CD1c-positive myeloid dendritic cell (primary cell): ENCODE data around the gene PRKAR1A.
A peak's percentile ranks its signal among the peaks of the same experiment; 100 is the strongest.

Source experiments
- DNase-seq: peaks from one replicate; pipeline ENCODE4 v3.0.0-alpha.2; 2016; ENCODE audit errors: extremely low spot score

The PRKAR1A gene

GRCh38 chr17:68542698-68543463 is 30.7 kb downstream of the PRKAR1A start:
- no peak for DNase-seq

- no peak for DNase-seq
Observed at GRCh38 chr17:68544111-68544915, 32.1 kb downstream of the PRKAR1A start.

GRCh38 chr17:68556551-68556950 is 44.3 kb downstream of the PRKAR1A start:
- no peak for DNase-seq

- no peak for DNase-seq
Observed at GRCh38 chr17:68559316-68559715, 47.1 kb downstream of the PRKAR1A start.

- no peak for DNase-seq
Observed at GRCh38 chr17:68560966-68561720, 48.9 kb downstream of the PRKAR1A start.

DNA sequence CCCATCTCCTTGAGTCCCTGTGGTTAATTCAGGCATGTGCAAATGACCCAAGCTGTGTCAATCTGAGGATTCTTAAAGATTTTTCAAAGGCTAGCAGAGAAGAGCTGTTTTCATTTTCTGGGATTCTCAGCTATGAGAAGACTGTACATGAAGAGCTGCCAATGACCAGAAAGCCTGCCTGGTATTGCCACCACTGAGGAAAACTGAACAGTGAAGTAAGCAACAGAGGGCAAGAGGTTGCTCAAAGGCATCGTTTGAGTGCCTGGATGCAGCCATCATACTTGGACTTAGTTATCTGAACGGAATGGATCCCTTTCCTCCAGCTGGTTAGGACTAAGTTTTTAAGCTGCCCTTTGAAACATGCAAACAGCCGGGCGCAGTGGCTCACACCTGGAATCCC is 50.5 kb downstream of the PRKAR1A start:
- DNase-seq, result no peak

GRCh38 chr17:68564415-68565111 is 52.3 kb downstream of the PRKAR1A start:
- no peak for DNase-seq

- no peak for DNase-seq
Observed at GRCh38 chr17:68565661-68566441, 53.6 kb downstream of the PRKAR1A start.

DNA sequence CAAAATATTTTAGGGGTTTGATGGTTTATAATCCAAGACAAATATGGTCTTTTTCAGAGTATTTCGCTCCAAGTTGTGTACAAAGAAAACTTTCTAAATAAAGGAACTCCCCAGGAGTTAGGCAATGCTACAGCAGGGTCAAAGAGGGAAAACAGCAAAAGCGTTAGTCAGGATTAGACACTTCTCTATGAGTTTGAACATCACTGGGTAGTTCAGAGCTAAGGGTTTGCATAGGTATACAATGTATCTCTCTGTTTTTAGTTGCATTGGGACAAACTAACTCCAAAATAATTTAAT is 54.2 kb downstream of the PRKAR1A start:
- DNase-seq, result peak; percentile 41

GRCh38 chr17:68567035-68567434 is 54.8 kb downstream of the PRKAR1A start:
- DNase-seq, result no peak

GRCh38 chr17:68567581-68567980 is 55.4 kb downstream of the PRKAR1A start:
- DNase-seq, result no peak

DNA sequence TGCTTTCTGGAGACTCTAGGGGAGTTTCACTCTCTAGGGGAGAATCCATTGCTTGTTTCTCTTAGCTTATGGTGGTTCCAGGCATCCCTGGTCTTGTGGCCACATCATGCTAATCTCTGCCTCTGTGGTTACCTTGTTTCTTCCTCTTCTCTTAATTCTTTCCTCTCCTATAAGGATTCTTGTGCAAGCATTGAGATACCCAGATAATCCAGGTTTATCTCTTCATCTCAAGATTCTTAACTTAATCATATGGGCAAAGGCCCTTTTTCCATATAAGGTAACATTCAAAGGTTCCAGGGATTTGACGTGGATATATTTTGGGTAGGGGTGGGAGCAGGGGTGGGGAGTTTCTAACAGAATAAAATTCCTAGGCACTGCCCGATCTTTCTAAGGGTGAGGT is 56.4 kb downstream of the PRKAR1A start:
- no peak for DNase-seq

DNA sequence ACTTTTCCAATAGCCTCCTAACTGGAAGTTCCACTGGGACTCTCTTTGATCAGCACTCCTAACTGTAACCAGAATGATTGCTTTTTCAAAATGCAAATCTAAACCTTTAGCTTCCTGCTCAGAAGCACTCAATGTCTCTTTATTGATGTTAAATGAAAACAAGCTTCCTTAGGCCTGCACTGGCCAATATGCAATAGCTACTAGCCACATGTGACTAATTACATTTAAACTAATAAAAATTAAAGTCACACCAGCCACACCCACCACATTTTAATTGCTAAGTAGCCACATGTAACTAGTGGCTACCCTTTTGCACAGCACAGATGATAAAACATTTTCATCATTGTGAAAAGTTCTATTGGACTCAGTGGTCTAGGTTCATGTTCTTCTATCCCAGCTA is 57.1 kb downstream of the PRKAR1A start:
- DNase-seq, result no peak

- no peak for DNase-seq
Observed at GRCh38 chr17:68570526-68570925, 58.3 kb downstream of the PRKAR1A start.

DNA sequence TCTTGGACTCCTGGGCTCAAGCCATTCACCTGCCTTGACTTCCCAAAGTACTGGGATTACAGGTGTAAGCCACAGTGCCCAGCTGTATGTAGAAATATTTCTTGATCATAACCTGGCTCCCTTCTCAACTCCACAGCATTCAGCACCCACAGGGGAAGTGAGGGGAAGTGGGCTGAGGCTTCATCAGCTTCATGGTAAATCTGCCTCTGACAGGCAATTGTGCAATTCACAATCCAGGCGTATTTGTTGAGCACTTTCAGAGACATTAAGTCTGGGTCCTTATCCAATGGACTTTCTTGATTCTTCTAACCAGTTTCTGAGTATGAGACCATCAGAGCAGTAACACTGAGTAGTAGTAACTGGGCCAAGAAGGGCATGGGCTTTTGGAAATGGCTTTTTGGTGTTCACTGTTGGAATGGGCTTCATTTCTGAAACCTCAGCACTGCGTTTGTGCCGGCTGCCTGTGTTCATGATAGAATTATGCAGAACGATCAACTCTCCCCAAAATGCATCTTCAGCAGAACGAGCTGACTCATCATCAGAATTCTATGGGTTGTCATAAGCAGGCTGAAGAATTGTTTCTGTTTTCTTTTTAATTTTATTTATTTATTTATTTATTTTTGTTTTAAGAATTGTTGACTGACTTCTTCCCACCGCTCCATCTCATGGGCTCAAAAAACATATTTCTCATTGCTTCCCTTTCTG is 60.1 kb downstream of the PRKAR1A start:
- peak; percentile 58 for DNase-seq

- no peak for DNase-seq
Observed at GRCh38 chr17:68573338-68573737, 61.1 kb downstream of the PRKAR1A start.

DNA sequence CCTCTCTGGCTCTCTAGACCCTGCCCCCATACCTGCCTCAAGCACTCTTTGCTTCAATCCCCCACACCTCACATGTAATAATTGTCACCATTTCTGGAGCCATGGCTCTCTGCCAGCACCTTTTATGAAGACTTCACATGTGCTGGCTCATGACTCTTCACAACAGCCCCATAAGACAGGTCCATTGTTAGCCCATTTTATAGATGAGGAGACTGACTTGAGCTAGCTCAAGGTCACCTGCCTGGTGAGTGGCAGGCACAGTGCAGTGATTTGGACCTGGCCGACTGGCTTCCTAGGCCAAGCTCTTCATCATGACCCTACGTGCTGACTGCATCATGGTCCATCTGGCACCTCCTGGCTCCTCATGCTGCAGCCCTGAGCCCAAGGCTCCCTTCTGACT is 63.9 kb downstream of the PRKAR1A start:
- no peak for DNase-seq

DNA sequence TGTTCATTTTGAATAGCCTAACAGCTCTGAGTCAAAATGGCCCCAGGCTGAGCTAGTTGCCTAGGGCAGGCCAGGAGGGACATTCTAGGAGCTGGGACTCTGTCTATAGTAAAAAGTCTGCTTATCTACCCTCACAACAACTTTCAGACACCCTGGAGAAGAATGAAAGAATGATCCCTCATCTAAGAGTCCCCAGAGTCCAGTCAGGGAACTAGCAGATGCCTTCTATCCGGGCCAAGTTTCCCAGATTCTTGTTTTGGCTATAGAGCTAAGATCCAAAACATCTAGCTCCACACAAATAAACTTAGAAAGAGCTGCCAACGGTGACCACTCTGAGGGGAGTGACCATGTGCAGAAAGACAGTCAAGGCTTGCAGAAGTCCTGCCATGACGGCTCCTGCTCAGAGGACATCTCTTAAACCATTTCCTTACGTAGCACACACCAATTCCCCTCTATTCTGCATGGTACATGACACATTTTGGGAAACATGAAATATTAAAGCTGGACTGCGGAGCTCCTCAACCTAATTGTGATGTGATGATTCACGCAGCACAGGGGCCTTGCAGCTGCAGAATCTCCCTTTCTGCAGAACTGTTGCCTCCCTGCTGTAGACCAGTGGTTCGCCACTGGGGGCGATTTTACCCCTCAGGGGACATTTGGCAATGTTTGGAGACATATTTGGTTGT is 64.7 kb downstream of the PRKAR1A start:
- DNase-seq, result no peak

DNA sequence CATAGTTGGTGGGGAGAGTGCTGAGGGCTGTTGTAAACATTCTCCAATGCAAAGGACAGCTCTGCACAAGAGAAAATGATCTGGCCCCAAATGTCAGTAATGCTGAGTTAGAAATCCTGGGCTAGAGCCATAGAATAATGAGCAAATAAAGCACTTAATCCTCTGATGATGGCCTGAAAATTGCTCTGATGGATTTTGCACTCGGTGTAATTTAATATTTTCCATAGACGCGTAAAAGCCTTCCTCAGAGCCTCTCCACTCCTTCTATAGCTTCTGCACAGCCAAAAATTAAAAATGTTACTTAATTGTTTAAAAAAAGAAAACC is 65.2 kb downstream of the PRKAR1A start:
- DNase-seq, result no peak

GRCh38 chr17:68578236-68578635 is 66.0 kb downstream of the PRKAR1A start:
- DNase-seq, result no peak
